Heart left ventricle (tissue), 16 donors: ENCODE measurements around the gene ADM2. TPM values are rescaled to one million over a fixed set of nuclear protein-coding genes. Genes with fewer than 3 reads are reported as not detected.

Source experiments
- ATAC-seq, 4 donors: fragments of 200-7000 bp; cut with Tn5 transposase; one replicate each; pipeline ENCODE4 v1.9.1; 2020 to 2022; ENCODE audit warnings: moderate library complexity in 4 of 4, mild to moderate bottlenecking in 3 of 4, moderate number of reproducible peaks in 1 of 4
- DNase-seq, 5 donors: peaks; one replicate each; pipeline ENCODE4 v3.0.0-alpha.2; 2020
- H3K27ac ChIP-seq, 12 donors: fragments of 200-600 bp; sonication (generic) in 4 of 12; one replicate each; pipeline versions ENCODE4 v1.5.0 to v1.8.0; 2016 to 2022; ENCODE audit warnings: mild to moderate bottlenecking in 2 of 12
- H3K27me3 ChIP-seq, 9 donors: fragments of 200-600 bp; sonication (generic) in 2 of 9; one replicate each; pipeline versions ENCODE4 v1.5.1 to v1.8.0; 2016 to 2022; ENCODE audit warnings: mild to moderate bottlenecking in 3 of 9
- H3K36me3 ChIP-seq, 9 donors: fragments of 200-600 bp; sonication (generic) in 2 of 9; one replicate each; pipeline versions ENCODE4 v1.5.0 to v1.8.0; 2018 to 2022; ENCODE audit warnings: mild to moderate bottlenecking in 2 of 9
- H3K4me1 ChIP-seq, 12 donors: fragments of 200-600 bp; sonication (generic) in 4 of 12; one replicate each; pipeline versions ENCODE4 v1.5.0 to v1.8.0; 2016 to 2022; ENCODE audit warnings: mild to moderate bottlenecking in 3 of 12
- H3K4me3 ChIP-seq, 12 donors: fragments of 200-600 bp; sonication (generic) in 4 of 12; one replicate each; pipeline versions ENCODE4 v1.5.0 to v1.8.0; 2017 to 2022; ENCODE audit warnings: mild to moderate bottlenecking in 9 of 12, moderate library complexity in 4 of 12
- H3K9me3 ChIP-seq, 12 donors: fragments of 200-600 bp; sonication (generic) in 4 of 12; one replicate each; pipeline versions ENCODE4 v1.5.0 to v1.8.0; 2016 to 2022; ENCODE audit warnings: mild to moderate bottlenecking in 1 of 12
- CTCF ChIP-seq, 12 donors: fragments of 200-600 bp; sonication (generic) in 4 of 12; IDR thresholded peaks; one replicate each; pipeline versions ENCODE4 v1.5.0 to v1.8.0; 2018 to 2022; ENCODE audit warnings: antibody characterized with exemption in 12 of 12, mild to moderate bottlenecking in 5 of 12
- POLR2A ChIP-seq, 2 donors: fragments of 450-650 bp; IDR thresholded peaks; one replicate each; pipeline ENCODE4 v1.6.1; 2017; ENCODE audit warnings: antibody characterized with exemption in 2 of 2, mild to moderate bottlenecking in 2 of 2, moderate library complexity in 2 of 2
- WGBS, 4 donors: extraction: QIAGEN DNeasy Blood & Tissue Kit in 2 of 4; methylation state at CpG; one replicate each; pipeline versions ENCODE4 v1.1.5 to v1.1.7; 2013 to 2018; 5-methylcytosine and 5-hydroxymethylcytosine counted together
- intact Hi-C, 10 donors: fragments of 100-400 bp; cut with DNase I; formaldehyde crosslinking; loops; one replicate each; pipeline versions ENCODE4 v1.11.1 to v1.14.2; 2022
- polyA plus RNA-seq, 2 donors: library from polyadenylated mRNA; stranded (reverse); fragments of 200-250 nt; gene quantifications; one replicate each; pipeline ENCODE4 v1.2.3, GENCODE V29; 2013
- total RNA-seq, 9 donors: library from RNA; depleted of rRNA in 2 of 9; stranded (reverse); fragments of >200 nt in 2 of 9; fragmentation: NEBNext Ultra II Directional in 3 of 9; extraction: Animal tissue kit (Norgen Biotek cat#: 25700) in 3 of 9; gene quantifications; one replicate each; pipeline versions ENCODE4 v1.1.0 to v1.2.4, GENCODE V29; 2016 to 2023
- donor health status: ischemic (EF 13 %, LVEDD 7.1; RV severe dilation, severe dysfunction).
- donor health status: healthy with polysubstance abuse.
- donor health status: DM: no; HTN: yes; CAD: no.
- donor health status: DM: no; HTN: no; CAD: no.
- donor health status: ischemic (EF 25% LVEDD 6.9; RV normal size, moderate dysfunction).
- donor health status: ischemic (EF 25% LVEDD 5.7; RV mildly dilated, moderate dysfunction).
- donor health status: healthy.
- donor health status: DM: yes; HTN: yes; CAD: no.
- donor health status: ischemic (EF 35%, LVEDD 5.7; RV mildly dilated, moderate dysfunction).
- donor health status: nonischemic (EF 11% LVEDD 7.7; RV severe dilation, severe dysfunction).
- donor health status: DM: yes; HTN: yes; CAD: no.
- donor health status: PGD.
- donor health status: ischemic (EF 29% LVEDD 5.4; RV normal size, mild dysfunction).
- donor health status: nonischemic (EF 23%, LVEDD 6.1; RV moderate dilation, normal function).

ADM2 gene
- total and polyA plus RNA-seq, 11 donors, result 0.04 to 0.67 (median 0.20) TPM; not detected in 7

GRCh38 chr22:50473088-50473487 is 8.3 kb upstream of the ADM2 start:
- WGBS, 4 donors, result 78 to 95% (median 81%) methylated on average over 5 to 6 of the region's 6 CpGs
- H3K27ac ChIP-seq, result no peak overlapping the region
- no peaks in the 10 kb centered on the region for H3K27me3 ChIP-seq
- H3K4me1 ChIP-seq, result peaks cover 0 to 67% (median 55%) of the 10 kb centered on the region in 12 donors
- TF ChIP-seq POLR2A (IDR thresholded peaks at IDR 0.05), result no peak
- peak in 2 of 12 donors; percentile 7 to 17 for TF ChIP-seq CTCF (IDR thresholded peaks at IDR 0.05)
- H3K4me3 ChIP-seq, result peak overlapping the region in 7 of 12 donors; percentile 82 to 93 (median 87)
- DNase-seq, result no peak
- intact Hi-C loops, result no loop called here
- no peak for ATAC-seq
- no peaks in the 10 kb centered on the region for H3K9me3 ChIP-seq
- peaks cover 0 to 1% (median 0%) of the 10 kb centered on the region in 9 donors for H3K36me3 ChIP-seq

- Histone ChIP-seq H3K36me3 (no peaks in the 10 kb centered on the region), H3K4me3 (peak overlapping the region; percentile 78 to 93 (median 87)), H3K27ac (peak overlapping the region in 9 of 12 donors; percentile 21 to 87 (median 67)), H3K27me3 (peaks cover 0 to 2% (median 0%) of the 10 kb centered on the region in 9 donors), H3K4me1 (peaks cover 0 to 57% (median 52%) of the 10 kb centered on the region in 12 donors), H3K9me3 (no peaks in the 10 kb centered on the region)
- peak in 2 of 4 donors; percentile 25 to 38 for ATAC-seq
- intact Hi-C loops, result loop anchor here in 1 of 10 donors (2.0 kb wide), 1 partner anchor 33 kb away; the partner anchor contains the start of gene LMF2
- no peak for TF ChIP-seq CTCF (IDR thresholded peaks at IDR 0.05)
- no peak for TF ChIP-seq POLR2A (IDR thresholded peaks at IDR 0.05)
- 5 to 14% (median 9%) methylated on average over 23 to 62 of the region's 62 CpGs for WGBS, 4 donors
- peak in 3 of 5 donors; percentile 36 to 72 (median 42) for DNase-seq
Measured at GRCh38 chr22:50473855-50474671, 7.3 kb upstream of the ADM2 start.

GRCh38 chr22:50474710-50475651 is 6.4 kb upstream of the ADM2 start, which contains the start of gene SBF1:
TSS of gene SBF1 (minus strand) at chr22:50475035. CDS start at chr22:50474840, 195 bp downstream.
- Histone ChIP-seq H3K36me3 (no peaks in the 10 kb centered on the region), H3K4me3 (peak within 1 kb of the TSS; percentile 78 to 93 (median 87)), H3K27me3 (peaks cover 0 to 11% (median 3%) of the 10 kb centered on the region in 9 donors), H3K27ac (peak within 1 kb of the TSS in 11 of 12 donors; percentile 23 to 87 (median 71)), H3K4me1 (peaks cover 0 to 48% (median 45%) of the 10 kb centered on the region in 12 donors), H3K9me3 (no peaks in the 10 kb centered on the region)
- ATAC-seq (peak; percentile 97 to 99 (median 98)), DNase-seq (peak; percentile 93 to 97 (median 95))
- intact Hi-C loops, result loop anchor here in 1 of 10 donors (2.0 kb wide), 1 partner anchor 32 kb away; the partner anchor contains the start of gene LMF2
- no peak for TF ChIP-seq CTCF (IDR thresholded peaks at IDR 0.05)
- TF ChIP-seq POLR2A (IDR thresholded peaks at IDR 0.05), result peak; percentile 54 to 85
- 1 to 10% (median 2%) methylated on average over 13 to 97 of the region's 97 CpGs for WGBS, 4 donors
